Subcutaneous abdominal adipose tissue (tissue), 5 donors: ENCODE data around the gene CLVS2.

ENCODE experiments used
- H3K27ac ChIP-seq: one replicate; pipeline ENCODE4 v1.7.0; 2013; ENCODE audit warnings: low read depth, mild to moderate bottlenecking, inconsistent platforms, low read length, moderate library complexity
- H3K27me3 ChIP-seq, 5 donors: one replicate each; pipeline ENCODE4 v1.7.0; 2013; ENCODE audit warnings: low read length in 5 of 5, inconsistent platforms in 1 of 5; ENCODE audit not compliant: control insufficient read depth in 5 of 5, insufficient read depth in 4 of 5
- H3K36me3 ChIP-seq, 5 donors: one replicate each; pipeline ENCODE4 v1.7.0; 2013; ENCODE audit warnings: low read length in 5 of 5; ENCODE audit not compliant: control insufficient read depth in 5 of 5, insufficient read depth in 5 of 5
- H3K4me1 ChIP-seq, 5 donors: one replicate each; pipeline ENCODE4 v1.7.0; 2013; ENCODE audit warnings: low read length in 5 of 5, mild to moderate bottlenecking in 3 of 5, moderate library complexity in 1 of 5; ENCODE audit not compliant: control insufficient read depth in 5 of 5, insufficient read depth in 5 of 5
- H3K4me3 ChIP-seq, 5 donors: one replicate each; pipeline ENCODE4 v1.7.0; 2013; ENCODE audit warnings: low read length in 5 of 5, low read depth in 1 of 5
- H3K9ac ChIP-seq, 5 donors: one replicate each; pipeline ENCODE4 v1.7.0; 2013; ENCODE audit warnings: low read length in 5 of 5, mild to moderate bottlenecking in 4 of 5, moderate library complexity in 3 of 5
- H3K9me3 ChIP-seq, 5 donors: one replicate each; pipeline ENCODE4 v1.7.0; 2013; ENCODE audit warnings: low read length in 5 of 5; ENCODE audit not compliant: control insufficient read depth in 5 of 5
- donor health status: healthy.
- donor health status: healthy.
- donor health status: healthy.
- donor health status: healthy.
- donor health status: healthy.

CLVS2 gene

DNA sequence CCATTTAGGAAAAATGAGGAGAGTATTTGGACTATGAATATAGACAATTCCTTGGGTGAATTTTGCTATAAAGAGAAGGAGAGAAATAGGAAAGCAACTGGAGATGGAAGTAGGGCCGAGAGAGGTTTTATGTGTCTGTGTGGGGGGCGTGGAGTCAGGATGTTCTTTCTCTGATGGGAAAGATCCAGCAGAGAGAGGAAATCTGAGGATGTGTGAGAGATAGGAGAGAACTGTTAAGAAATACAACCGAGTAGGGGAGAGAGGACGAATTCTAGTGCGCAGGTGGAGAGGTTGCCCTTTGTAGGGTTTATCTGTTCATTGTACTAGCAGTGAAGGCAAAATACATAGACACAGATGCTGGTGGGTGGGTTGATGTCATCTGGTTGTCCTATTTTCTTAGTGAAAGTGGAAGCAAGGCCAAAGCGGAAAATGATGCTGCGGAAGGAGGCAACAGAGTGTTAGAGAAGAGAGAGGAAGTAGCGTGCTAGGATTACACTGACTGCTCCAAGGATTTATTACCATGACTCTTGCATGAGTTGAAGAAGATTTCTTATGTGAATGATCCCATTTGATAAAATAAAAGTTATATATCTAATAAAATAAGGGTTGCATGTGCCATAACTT is 57.7 kb downstream of the CLVS2 start:
- Histone ChIP-seq H3K36me3 (no peaks in the 10 kb centered on the region), H3K27ac (no peak overlapping the region), H3K27me3 (no peaks in the 10 kb centered on the region), H3K9me3 (no peaks in the 10 kb centered on the region), H3K4me3 (no peak overlapping the region), H3K9ac (no peak overlapping the region), H3K4me1 (no peaks in the 10 kb centered on the region)

DNA sequence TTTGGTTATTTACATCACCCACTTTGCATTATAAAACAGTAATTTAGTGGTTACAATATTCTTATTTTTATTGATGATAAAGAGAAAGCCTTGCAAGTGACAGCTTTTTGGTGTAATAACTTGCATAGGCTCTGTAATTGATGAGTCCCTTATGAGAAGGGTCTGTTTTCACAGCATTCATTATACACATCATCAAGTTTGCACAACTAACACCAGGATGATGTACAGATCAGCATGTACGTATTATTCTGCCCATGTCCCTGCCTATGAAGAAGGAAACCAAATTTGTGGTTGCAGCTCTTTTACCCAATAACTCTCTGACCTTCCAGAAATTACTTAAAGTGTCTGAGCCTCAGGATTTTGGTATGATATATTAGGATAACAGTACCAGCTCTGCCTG is 59.2 kb downstream of the CLVS2 start:
- no peak overlapping the region for H3K9ac ChIP-seq
- H3K36me3 ChIP-seq: no peaks in the 10 kb centered on the region
- H3K4me3 ChIP-seq: no peak overlapping the region
- no peaks in the 10 kb centered on the region for H3K9me3 ChIP-seq
- no peak overlapping the region for H3K27ac ChIP-seq
- H3K27me3 ChIP-seq: no peaks in the 10 kb centered on the region
- H3K4me1 ChIP-seq: no peaks in the 10 kb centered on the region

DNA sequence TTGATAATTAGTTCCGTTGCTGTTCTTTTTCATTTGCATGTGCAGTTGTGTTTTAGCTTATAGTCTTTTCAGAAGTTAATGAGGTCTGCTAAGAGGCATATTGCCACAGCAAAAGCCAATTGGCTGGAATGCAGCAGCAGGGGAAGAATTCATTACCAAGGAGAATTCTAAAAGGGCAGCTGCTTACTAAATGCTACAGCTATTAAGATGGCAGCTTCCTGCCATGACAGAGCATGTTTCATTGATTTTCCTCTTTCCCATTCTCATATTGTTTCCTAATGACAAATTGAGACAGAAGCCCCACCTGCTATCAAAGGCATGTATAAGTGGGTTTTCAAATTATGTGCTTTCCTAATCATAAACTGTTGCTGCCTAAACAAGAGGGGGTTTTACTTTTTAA is 66.6 kb downstream of the CLVS2 start:
- H3K27ac ChIP-seq: no peak overlapping the region
- H3K9ac ChIP-seq: no peak overlapping the region
- no peaks in the 10 kb centered on the region for H3K4me1 ChIP-seq
- H3K9me3 ChIP-seq: no peaks in the 10 kb centered on the region
- H3K27me3 ChIP-seq: no peaks in the 10 kb centered on the region
- no peak overlapping the region for H3K4me3 ChIP-seq
- no peaks in the 10 kb centered on the region for H3K36me3 ChIP-seq

DNA sequence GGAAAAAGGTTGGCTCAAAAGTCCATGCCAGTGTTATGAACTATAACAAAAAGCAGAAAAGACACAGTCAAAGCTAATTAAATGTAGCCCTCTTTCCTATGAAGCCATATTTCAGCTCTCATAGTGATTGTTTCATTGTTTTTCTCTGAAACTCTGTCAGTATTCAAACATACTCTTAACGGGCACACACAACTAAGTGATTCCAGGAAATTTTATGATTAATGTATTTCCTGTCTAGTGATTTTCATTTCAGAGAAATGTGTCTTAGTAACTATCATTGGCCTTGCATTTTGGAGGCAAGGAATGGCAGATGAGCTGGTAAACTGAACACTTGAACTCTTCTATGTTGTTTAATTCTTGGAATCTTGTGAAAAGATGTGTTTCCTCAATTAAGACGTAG is 68.0 kb downstream of the CLVS2 start:
- no peaks in the 10 kb centered on the region for H3K27me3 ChIP-seq
- H3K27ac ChIP-seq: no peak overlapping the region
- H3K4me3 ChIP-seq: no peak overlapping the region
- no peaks in the 10 kb centered on the region for H3K36me3 ChIP-seq
- no peaks in the 10 kb centered on the region for H3K9me3 ChIP-seq
- no peaks in the 10 kb centered on the region for H3K4me1 ChIP-seq
- no peak overlapping the region for H3K9ac ChIP-seq

DNA sequence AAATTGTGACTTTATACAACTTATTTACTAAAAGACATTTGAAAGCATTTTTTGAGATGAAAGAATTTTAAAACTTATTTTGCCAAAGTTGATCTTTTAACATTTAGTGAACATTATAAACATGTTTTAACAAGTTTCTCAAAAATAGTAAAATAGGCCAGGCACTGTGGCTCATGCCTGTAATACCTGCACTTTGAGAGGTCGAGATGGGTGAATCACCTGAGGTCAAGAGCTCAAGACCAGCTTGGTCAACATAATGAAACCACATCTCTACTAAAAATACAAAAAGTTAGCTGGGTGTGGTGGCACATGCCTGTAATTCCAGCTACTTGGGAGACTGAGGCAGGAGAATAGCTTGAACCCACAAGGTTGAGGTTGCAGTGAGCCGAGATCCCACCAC is 78.6 kb downstream of the CLVS2 start:
- Histone ChIP-seq H3K27ac (no peak overlapping the region), H3K4me3 (no peak overlapping the region), H3K9ac (no peak overlapping the region), H3K27me3 (no peaks in the 10 kb centered on the region), H3K4me1 (no peaks in the 10 kb centered on the region), H3K36me3 (no peaks in the 10 kb centered on the region), H3K9me3 (no peaks in the 10 kb centered on the region)

DNA sequence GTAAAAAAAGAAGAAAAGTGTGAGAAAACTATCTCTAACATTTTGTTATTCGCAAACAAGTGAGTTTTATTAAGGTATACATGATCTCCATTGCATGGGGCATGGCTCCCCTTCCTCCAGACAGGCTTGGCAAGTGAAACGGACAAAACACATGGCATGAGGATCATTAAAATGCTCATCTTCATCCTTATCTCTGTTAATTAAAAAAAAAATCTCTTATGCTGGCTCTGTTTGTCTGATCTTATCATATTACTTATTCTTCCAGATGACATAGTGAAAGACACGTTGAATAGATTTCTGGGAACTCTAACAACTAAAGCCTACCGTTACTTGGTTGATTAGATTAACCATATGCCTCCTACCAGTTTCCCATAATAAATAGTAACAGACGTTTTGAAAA is 89.4 kb downstream of the CLVS2 start:
- peaks cover 0 to 3% (median 0%) of the 10 kb centered on the region in 5 donors for H3K4me1 ChIP-seq
- no peak overlapping the region for H3K9ac ChIP-seq
- H3K4me3 ChIP-seq: no peak overlapping the region
- H3K27ac ChIP-seq: no peak overlapping the region
- no peaks in the 10 kb centered on the region for H3K9me3 ChIP-seq
- no peaks in the 10 kb centered on the region for H3K36me3 ChIP-seq
- no peaks in the 10 kb centered on the region for H3K27me3 ChIP-seq

DNA sequence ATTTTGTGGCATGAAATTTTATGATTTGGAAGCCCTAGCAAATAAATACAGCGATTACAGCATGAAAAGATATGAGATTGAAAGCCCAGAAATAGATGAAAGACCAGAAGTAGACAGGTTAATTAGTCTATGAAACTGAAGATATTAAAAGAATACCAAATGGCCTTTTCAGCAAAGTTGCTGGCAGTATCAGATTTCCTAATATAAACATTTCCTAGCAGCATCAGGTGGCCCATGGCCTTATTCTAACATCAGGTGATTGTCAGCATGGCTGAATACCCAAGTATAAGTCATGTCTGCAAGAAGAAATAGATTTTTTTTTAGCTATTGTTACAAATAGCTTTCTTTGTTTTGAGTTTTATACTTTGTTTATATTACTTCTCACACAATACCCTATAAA is 93.2 kb downstream of the CLVS2 start:
- Histone ChIP-seq H3K36me3 (no peaks in the 10 kb centered on the region), H3K27ac (no peak overlapping the region), H3K4me3 (no peak overlapping the region), H3K9ac (no peak overlapping the region), H3K27me3 (no peaks in the 10 kb centered on the region), H3K4me1 (no peaks in the 10 kb centered on the region), H3K9me3 (no peaks in the 10 kb centered on the region)

DNA sequence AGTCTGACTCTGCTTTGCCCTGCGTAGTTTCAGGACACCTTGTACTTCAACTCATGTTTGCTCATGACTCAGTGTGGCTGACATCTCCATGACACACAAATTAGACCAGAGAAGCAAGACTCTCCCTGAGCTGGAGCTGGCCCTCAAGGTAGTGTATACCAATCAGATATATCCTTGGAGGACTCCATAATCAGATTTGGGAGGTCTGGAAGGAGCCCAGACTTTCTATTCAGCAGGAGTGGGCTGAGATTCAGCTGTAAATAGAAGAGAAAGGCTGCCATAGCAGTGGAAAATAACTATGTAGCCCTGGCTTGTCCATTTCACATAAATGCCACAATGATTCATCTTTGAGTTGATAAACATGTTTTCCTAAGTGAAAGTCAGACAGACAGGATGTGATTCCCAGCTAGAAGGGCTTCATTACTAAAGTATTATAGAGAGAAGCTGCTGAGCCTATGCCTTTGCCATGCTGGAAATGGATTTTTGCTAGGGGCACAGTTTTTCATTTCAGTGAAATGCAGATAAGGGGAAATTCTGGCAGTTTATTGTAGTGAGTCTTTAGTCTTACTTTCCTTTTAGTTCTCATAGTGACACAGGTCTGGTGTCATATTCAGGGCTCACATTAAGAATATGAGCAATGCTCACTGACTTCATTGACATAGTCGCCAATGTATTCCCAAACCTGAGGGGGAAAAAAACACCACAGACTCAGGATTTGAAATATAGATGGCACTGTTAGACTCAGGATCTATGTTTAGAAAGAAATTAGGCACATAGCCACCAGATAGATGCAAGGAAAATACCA is 95.3 kb downstream of the CLVS2 start:
- Histone ChIP-seq H3K27me3 (no peaks in the 10 kb centered on the region), H3K4me1 (no peaks in the 10 kb centered on the region), H3K27ac (no peak overlapping the region), H3K4me3 (no peak overlapping the region), H3K9me3 (no peaks in the 10 kb centered on the region), H3K9ac (no peak overlapping the region), H3K36me3 (no peaks in the 10 kb centered on the region)

DNA sequence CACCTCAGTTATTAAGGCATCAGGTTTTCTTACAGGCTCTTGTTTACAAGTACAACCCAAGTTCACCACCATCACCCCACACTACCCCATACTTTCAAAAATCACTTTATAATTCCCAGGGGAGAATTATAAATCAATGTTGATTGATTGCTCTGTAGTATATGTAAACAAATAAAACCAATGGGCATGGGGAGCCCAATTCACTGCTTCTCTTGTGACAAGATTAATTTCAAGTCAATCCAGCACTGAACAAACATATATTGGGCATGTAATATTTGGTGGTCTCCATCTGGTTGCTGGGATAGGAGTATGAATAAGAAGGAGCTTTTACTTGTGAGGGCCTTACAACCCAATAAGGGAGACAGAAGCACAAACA is 95.8 kb downstream of the CLVS2 start:
- no peaks in the 10 kb centered on the region for H3K36me3 ChIP-seq
- no peaks in the 10 kb centered on the region for H3K4me1 ChIP-seq
- H3K9ac ChIP-seq: no peak overlapping the region
- no peaks in the 10 kb centered on the region for H3K27me3 ChIP-seq
- H3K9me3 ChIP-seq: no peaks in the 10 kb centered on the region
- H3K27ac ChIP-seq: no peak overlapping the region
- H3K4me3 ChIP-seq: no peak overlapping the region

DNA sequence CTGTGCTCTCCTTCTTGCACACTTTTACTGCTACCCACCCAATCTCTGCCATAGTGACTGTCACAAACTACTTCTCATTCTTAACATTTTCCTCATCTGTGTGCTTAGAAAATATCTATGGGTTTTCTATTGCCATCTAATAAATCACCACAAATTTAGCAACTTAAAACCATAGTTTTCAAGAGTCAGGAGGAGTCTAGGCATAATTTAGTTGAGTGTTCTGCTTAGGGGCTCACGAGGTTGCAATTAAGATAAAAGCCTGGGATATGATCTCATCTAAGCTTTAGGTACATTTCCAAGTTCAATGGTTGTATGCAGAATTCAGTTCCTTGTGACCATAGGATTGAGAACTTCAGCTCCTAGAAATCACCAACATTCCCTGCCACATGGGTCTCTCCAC is 98.8 kb downstream of the CLVS2 start:
- no peaks in the 10 kb centered on the region for H3K9me3 ChIP-seq
- H3K4me1 ChIP-seq: no peaks in the 10 kb centered on the region
- H3K27ac ChIP-seq: no peak overlapping the region
- no peak overlapping the region for H3K9ac ChIP-seq
- no peaks in the 10 kb centered on the region for H3K27me3 ChIP-seq
- no peak overlapping the region for H3K4me3 ChIP-seq
- H3K36me3 ChIP-seq: no peaks in the 10 kb centered on the region
